Measurements from ENCODE around the gene ELMOD3.

ELMOD3 gene

GRCh38 chr2:85439986-85440385, 85.4 kb downstream of the ELMOD3 start:
- no peak overlapping the region for H3K27ac ChIP-seq
- DNase-seq (ENCODE audit: low spot score): no peak
- TF ChIP-seq, protein P1, sequence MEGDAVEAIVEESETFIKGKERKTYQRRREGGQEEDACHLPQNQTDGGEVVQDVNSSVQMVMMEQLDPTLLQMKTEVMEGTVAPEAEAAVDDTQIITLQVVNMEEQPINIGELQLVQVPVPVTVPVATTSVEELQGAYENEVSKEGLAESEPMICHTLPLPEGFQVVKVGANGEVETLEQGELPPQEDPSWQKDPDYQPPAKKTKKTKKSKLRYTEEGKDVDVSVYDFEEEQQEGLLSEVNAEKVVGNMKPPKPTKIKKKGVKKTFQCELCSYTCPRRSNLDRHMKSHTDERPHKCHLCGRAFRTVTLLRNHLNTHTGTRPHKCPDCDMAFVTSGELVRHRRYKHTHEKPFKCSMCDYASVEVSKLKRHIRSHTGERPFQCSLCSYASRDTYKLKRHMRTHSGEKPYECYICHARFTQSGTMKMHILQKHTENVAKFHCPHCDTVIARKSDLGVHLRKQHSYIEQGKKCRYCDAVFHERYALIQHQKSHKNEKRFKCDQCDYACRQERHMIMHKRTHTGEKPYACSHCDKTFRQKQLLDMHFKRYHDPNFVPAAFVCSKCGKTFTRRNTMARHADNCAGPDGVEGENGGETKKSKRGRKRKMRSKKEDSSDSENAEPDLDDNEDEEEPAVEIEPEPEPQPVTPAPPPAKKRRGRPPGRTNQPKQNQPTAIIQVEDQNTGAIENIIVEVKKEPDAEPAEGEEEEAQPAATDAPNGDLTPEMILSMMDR (IDR thresholded peaks at IDR 0.05): no peak
- H3K4me3 ChIP-seq: no peak overlapping the region

GRCh38 chr2:85440729-85441128, 86.2 kb downstream of the ELMOD3 start:
- DNase-seq (ENCODE audit: low spot score): no peak
- Histone ChIP-seq H3K27ac (no peak overlapping the region), H3K4me3 (no peak overlapping the region)
- TF ChIP-seq, protein P1 (IDR thresholded peaks at IDR 0.05): no peak
